ENCODE data around the gene THAP7. TPM values are rescaled to one million over a fixed set of nuclear protein-coding genes. Genes with fewer than 3 reads are reported as not detected.

Gene THAP7
- total RNA-seq, 1 experiment from 2014 or later, result 19.3 TPM

DNA sequence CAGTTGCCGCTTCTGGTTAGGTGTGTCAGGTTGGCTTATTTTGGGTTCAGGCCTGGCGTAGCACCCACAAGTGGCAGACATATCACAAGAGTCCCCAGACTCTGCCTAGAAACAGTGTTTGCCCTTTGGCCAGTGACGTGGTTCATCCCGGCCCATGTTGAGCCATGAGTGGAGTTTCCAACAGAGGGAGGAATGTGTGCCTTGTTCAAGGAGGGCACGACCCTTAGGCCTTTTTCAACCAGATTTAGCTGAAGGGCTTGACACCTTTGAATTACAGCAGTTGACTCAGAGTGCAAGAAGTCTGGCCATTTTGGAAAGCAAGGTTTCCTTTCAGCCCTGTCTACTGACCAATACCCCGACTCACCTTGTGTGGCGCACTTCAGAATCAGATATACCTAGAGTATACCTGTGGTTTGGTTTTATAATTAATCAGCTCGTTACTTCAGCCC, 50.0 kb downstream of the THAP7 start:
- Mint-ChIP-seq H3K36me3 (peaks cover 39% of the 10 kb centered on the region), H3K9me3 (no peaks in the 10 kb centered on the region), H3K27me3 (ENCODE audit: low read depth) (peaks cover 4% of the 10 kb centered on the region; the same call in 1 of the 2 replicates), H3K4me3 (no peak overlapping the region), H3K4me1 (peaks cover 13% of the 10 kb centered on the region), H3K27ac (no peak overlapping the region)
- no peak for DNase-seq (ENCODE audit: low spot score)
- ChIA-PET CTCF (interaction anchor here (0.6 to 1.1 kb wide), 3 partner anchors 30 to 168 kb away, joined by 3 read pairs; partner anchors contain the start of gene LZTR1), POLR2A (interaction anchor here (0.7 kb wide), 1 partner anchor 28 kb away, joined by 4 read pairs; no protein-coding TSS in a partner anchor)
- ATAC-seq, result no peak
- no peak for TF ChIP-seq ZBTB21 (CRISPR knock-in tag; IDR thresholded peaks at IDR 0.05; ENCODE audit: borderline replicate concordance)
- no peak for TF ChIP-seq SMAD4 (CRISPR knock-in tag; IDR thresholded peaks at IDR 0.05)
- no peak for TF ChIP-seq ZNF138 (CRISPR knock-in tag; conservative IDR thresholded peaks at IDR 0.05)
- TF ChIP-seq, protein P1, sequence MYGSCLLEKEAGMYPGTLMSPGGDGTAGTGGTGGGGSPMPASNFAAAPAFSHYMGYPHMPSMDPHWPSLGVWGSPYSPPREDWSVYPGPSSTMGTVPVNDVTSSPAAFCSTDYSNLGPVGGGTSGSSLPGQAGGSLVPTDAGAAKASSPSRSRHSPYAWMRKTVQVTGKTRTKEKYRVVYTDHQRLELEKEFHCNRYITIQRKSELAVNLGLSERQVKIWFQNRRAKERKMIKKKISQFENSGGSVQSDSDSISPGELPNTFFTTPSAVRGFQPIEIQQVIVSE (CRISPR knock-in tag; IDR thresholded peaks at IDR 0.05; ENCODE audit: borderline replicate concordance), result no peak

DNA sequence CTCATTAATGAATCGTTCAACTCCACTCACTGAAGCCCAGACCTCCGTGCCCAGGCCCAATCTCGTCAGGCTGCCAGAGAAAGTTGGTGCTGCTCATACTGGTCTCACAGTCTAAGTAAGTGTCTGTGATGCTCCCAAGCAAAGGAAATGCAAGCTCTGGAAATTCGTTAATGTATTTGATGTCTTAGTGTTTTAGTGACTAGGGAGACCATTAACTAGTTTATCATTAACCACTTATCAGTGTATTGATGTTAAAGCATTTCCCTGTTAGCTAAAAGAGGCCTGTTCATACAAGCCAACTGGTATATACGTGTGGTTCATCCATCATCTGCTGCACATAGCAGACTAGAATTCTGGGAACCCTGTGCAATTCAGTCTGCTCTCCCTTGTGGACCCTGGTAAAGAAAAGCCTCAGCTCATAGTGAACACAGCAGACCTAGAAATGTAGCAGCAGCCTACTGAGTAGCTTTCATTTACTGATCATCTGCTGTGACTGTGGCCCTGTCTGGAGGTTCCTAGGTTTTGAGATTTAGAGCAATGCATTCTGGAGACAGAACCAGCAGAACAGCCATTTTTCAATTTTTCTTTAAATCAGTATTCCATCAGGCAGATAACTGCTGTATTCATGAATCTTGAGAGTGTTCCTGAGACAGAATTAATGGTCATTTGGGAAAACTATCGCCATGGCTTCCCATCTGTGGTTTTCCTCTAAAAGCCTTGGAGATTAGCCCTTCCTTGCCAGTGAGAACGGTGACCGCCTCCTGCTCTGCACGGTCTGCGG, 50.6 kb downstream of the THAP7 start:
- DNase-seq (ENCODE audit: low spot score) (no peak), ATAC-seq (no peak)
- CTCF ChIA-PET, result interaction anchor here (0.6 to 1.1 kb wide), 3 partner anchors 31 to 168 kb away, joined by 3 read pairs; partner anchors contain the start of gene LZTR1
- Mint-ChIP-seq H3K36me3 (peaks cover 42% of the 10 kb centered on the region), H3K27me3 (ENCODE audit: low read depth) (0 out of 2 replicates have a peak, but pooled peaks cover under 1% of the 10 kb centered on the region), H3K4me3 (no peak overlapping the region), H3K4me1 (peaks cover 15% of the 10 kb centered on the region), H3K27ac (0 out of 2 replicates have a peak overlapping the region, but pooled peaks have one; percentile 53), H3K9me3 (no peaks in the 10 kb centered on the region)
- POLR2A ChIA-PET, result no interaction called here
- TF ChIP-seq, protein P2, sequence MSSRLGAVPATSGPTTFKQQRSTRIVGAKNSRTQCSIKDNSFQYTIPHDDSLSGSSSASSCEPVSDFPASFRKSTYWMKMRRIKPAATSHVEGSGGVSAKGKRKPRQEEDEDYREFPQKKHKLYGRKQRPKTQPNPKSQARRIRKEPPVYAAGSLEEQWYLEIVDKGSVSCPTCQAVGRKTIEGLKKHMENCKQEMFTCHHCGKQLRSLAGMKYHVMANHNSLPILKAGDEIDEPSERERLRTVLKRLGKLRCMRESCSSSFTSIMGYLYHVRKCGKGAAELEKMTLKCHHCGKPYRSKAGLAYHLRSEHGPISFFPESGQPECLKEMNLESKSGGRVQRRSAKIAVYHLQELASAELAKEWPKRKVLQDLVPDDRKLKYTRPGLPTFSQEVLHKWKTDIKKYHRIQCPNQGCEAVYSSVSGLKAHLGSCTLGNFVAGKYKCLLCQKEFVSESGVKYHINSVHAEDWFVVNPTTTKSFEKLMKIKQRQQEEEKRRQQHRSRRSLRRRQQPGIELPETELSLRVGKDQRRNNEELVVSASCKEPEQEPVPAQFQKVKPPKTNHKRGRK (CRISPR knock-in tag; IDR thresholded peaks at IDR 0.05; ENCODE audit: borderline replicate concordance), result no peak
- TF ChIP-seq CREB1 (CRISPR knock-in tag; IDR thresholded peaks at IDR 0.05), result no peak
- TF ChIP-seq ZNF416 (CRISPR knock-in tag; IDR thresholded peaks at IDR 0.05), result no peak
- TF ChIP-seq, protein P3, sequence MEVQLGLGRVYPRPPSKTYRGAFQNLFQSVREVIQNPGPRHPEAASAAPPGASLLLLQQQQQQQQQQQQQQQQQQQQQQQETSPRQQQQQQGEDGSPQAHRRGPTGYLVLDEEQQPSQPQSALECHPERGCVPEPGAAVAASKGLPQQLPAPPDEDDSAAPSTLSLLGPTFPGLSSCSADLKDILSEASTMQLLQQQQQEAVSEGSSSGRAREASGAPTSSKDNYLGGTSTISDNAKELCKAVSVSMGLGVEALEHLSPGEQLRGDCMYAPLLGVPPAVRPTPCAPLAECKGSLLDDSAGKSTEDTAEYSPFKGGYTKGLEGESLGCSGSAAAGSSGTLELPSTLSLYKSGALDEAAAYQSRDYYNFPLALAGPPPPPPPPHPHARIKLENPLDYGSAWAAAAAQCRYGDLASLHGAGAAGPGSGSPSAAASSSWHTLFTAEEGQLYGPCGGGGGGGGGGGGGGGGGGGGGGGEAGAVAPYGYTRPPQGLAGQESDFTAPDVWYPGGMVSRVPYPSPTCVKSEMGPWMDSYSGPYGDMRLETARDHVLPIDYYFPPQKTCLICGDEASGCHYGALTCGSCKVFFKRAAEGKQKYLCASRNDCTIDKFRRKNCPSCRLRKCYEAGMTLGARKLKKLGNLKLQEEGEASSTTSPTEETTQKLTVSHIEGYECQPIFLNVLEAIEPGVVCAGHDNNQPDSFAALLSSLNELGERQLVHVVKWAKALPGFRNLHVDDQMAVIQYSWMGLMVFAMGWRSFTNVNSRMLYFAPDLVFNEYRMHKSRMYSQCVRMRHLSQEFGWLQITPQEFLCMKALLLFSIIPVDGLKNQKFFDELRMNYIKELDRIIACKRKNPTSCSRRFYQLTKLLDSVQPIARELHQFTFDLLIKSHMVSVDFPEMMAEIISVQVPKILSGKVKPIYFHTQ (CRISPR knock-in tag; IDR thresholded peaks at IDR 0.05), result no peak
- TF ChIP-seq, protein P4, sequence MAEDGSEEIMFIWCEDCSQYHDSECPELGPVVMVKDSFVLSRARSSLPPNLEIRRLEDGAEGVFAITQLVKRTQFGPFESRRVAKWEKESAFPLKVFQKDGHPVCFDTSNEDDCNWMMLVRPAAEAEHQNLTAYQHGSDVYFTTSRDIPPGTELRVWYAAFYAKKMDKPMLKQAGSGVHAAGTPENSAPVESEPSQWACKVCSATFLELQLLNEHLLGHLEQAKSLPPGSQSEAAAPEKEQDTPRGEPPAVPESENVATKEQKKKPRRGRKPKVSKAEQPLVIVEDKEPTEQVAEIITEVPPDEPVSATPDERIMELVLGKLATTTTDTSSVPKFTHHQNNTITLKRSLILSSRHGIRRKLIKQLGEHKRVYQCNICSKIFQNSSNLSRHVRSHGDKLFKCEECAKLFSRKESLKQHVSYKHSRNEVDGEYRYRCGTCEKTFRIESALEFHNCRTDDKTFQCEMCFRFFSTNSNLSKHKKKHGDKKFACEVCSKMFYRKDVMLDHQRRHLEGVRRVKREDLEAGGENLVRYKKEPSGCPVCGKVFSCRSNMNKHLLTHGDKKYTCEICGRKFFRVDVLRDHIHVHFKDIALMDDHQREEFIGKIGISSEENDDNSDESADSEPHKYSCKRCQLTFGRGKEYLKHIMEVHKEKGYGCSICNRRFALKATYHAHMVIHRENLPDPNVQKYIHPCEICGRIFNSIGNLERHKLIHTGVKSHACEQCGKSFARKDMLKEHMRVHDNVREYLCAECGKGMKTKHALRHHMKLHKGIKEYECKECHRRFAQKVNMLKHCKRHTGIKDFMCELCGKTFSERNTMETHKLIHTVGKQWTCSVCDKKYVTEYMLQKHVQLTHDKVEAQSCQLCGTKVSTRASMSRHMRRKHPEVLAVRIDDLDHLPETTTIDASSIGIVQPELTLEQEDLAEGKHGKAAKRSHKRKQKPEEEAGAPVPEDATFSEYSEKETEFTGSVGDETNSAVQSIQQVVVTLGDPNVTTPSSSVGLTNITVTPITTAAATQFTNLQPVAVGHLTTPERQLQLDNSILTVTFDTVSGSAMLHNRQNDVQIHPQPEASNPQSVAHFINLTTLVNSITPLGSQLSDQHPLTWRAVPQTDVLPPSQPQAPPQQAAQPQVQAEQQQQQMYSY (CRISPR knock-in tag; IDR thresholded peaks at IDR 0.05), result no peak
- TF ChIP-seq MXD4 (CRISPR knock-in tag; IDR thresholded peaks at IDR 0.05; ENCODE audit: borderline replicate concordance), result no peak
- TF ChIP-seq, protein P5, sequence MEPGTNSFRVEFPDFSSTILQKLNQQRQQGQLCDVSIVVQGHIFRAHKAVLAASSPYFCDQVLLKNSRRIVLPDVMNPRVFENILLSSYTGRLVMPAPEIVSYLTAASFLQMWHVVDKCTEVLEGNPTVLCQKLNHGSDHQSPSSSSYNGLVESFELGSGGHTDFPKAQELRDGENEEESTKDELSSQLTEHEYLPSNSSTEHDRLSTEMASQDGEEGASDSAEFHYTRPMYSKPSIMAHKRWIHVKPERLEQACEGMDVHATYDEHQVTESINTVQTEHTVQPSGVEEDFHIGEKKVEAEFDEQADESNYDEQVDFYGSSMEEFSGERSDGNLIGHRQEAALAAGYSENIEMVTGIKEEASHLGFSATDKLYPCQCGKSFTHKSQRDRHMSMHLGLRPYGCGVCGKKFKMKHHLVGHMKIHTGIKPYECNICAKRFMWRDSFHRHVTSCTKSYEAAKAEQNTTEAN (CRISPR knock-in tag; IDR thresholded peaks at IDR 0.05), result no peak
- TF ChIP-seq, protein P6, sequence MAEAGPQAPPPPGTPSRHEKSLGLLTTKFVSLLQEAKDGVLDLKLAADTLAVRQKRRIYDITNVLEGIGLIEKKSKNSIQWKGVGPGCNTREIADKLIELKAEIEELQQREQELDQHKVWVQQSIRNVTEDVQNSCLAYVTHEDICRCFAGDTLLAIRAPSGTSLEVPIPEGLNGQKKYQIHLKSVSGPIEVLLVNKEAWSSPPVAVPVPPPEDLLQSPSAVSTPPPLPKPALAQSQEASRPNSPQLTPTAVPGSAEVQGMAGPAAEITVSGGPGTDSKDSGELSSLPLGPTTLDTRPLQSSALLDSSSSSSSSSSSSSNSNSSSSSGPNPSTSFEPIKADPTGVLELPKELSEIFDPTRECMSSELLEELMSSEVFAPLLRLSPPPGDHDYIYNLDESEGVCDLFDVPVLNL (CRISPR knock-in tag; IDR thresholded peaks at IDR 0.05; ENCODE audit: borderline replicate concordance, low read depth), result no peak
- no peak for TF ChIP-seq GRHL2 (CRISPR knock-in tag; IDR thresholded peaks at IDR 0.05; ENCODE audit: insufficient replicate concordance, severe bottlenecking)
- TF ChIP-seq, protein P7, sequence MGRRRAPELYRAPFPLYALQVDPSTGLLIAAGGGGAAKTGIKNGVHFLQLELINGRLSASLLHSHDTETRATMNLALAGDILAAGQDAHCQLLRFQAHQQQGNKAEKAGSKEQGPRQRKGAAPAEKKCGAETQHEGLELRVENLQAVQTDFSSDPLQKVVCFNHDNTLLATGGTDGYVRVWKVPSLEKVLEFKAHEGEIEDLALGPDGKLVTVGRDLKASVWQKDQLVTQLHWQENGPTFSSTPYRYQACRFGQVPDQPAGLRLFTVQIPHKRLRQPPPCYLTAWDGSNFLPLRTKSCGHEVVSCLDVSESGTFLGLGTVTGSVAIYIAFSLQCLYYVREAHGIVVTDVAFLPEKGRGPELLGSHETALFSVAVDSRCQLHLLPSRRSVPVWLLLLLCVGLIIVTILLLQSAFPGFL (CRISPR knock-in tag; IDR thresholded peaks at IDR 0.05; ENCODE audit: borderline replicate concordance), result no peak
- TF ChIP-seq, protein P8, sequence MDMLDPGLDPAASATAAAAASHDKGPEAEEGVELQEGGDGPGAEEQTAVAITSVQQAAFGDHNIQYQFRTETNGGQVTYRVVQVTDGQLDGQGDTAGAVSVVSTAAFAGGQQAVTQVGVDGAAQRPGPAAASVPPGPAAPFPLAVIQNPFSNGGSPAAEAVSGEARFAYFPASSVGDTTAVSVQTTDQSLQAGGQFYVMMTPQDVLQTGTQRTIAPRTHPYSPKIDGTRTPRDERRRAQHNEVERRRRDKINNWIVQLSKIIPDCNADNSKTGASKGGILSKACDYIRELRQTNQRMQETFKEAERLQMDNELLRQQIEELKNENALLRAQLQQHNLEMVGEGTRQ (CRISPR knock-in tag; IDR thresholded peaks at IDR 0.05), result no peak
- no peak for TF ChIP-seq ZNF138 (CRISPR knock-in tag; conservative IDR thresholded peaks at IDR 0.05)
- no peak for TF ChIP-seq CBFB (CRISPR knock-in tag; IDR thresholded peaks at IDR 0.05; ENCODE audit: low read depth)
- no peak for TF ChIP-seq ZNF671 (CRISPR knock-in tag; IDR thresholded peaks at IDR 0.05)
- TF ChIP-seq ZNF317 (CRISPR knock-in tag; IDR thresholded peaks at IDR 0.05; ENCODE audit: borderline replicate concordance, low read depth), result no peak

All from WTC11 (cell line).